BLaER1 (cell line): ENCODE measurements around the gene DENND4A.

ENCODE experiments used
- H3K27ac ChIP-seq: shearing (Covaris generic); formaldehyde crosslinking; 2 replicates; pipeline ENCODE4 v1.8.1; 2022
- H3K27me3 ChIP-seq: shearing (Covaris generic); formaldehyde crosslinking; 2 replicates; pipeline ENCODE4 v1.8.1; 2022
- H3K36me3 ChIP-seq: shearing (Covaris generic); formaldehyde crosslinking; 2 replicates; pipeline ENCODE4 v1.8.1; 2022
- H3K4me1 ChIP-seq: shearing (Covaris generic); formaldehyde crosslinking; 2 replicates; pipeline ENCODE4 v1.8.1; 2022
- H3K4me2 ChIP-seq: shearing (Covaris generic); formaldehyde crosslinking; 2 replicates; pipeline ENCODE4 v1.8.1; 2022
- H3K4me3 ChIP-seq: shearing (Covaris generic); formaldehyde crosslinking; 2 replicates; pipeline ENCODE4 v1.8.1; 2022
- H3K9ac ChIP-seq: shearing (Covaris generic); formaldehyde crosslinking; 2 replicates; pipeline ENCODE4 v1.8.1; 2022
- H3K9me3 ChIP-seq: shearing (Covaris generic); formaldehyde crosslinking; 2 replicates; pipeline ENCODE4 v1.8.1; 2022
- H4K20me1 ChIP-seq: shearing (Covaris generic); formaldehyde crosslinking; 2 replicates; pipeline ENCODE4 v1.8.1; 2022
- Cebpa-rat ChIP-seq: shearing (Covaris generic); IDR thresholded peaks from 2 replicates; pipeline ENCODE4 v1.8.1; 2022

Gene DENND4A

GRCh38 chr15:65792138-65792987 is at the start of gene DENND4A:
TSS of gene DENND4A (minus strand) at chr15:65792293. CDS start at chr15:65756450, 35,843 bp downstream.
- Histone ChIP-seq H3K4me2 (peak within 1 kb of the TSS; percentile 91), H3K27ac (peak within 1 kb of the TSS; percentile 82), H3K9me3 (no peaks in the 10 kb centered on the region), H3K9ac (peak within 1 kb of the TSS; percentile 89), H3K4me1 (peaks cover 52% of the 10 kb centered on the region), H4K20me1 (peaks cover 37% of the 10 kb centered on the region; the same call in 1 of the 2 replicates), H3K36me3 (no peaks in the 10 kb centered on the region), H3K27me3 (no peaks in the 10 kb centered on the region), H3K4me3 (peak within 1 kb of the TSS; percentile 89)
- TF ChIP-seq Cebpa-rat = no peak

GRCh38 chr15:65841121-65841930 is 49.2 kb upstream of the DENND4A start:
- H3K36me3 ChIP-seq = no peaks in the 10 kb centered on the region
- H3K9me3 ChIP-seq = no peaks in the 10 kb centered on the region
- H3K4me2 ChIP-seq = peak overlapping the region; percentile 41
- H3K4me1 ChIP-seq = peaks cover 19% of the 10 kb centered on the region
- no peaks in the 10 kb centered on the region for H3K27me3 ChIP-seq
- no peak overlapping the region for H3K27ac ChIP-seq
- no peaks in the 10 kb centered on the region for H4K20me1 ChIP-seq
- TF ChIP-seq Cebpa-rat = no peak
- H3K4me3 ChIP-seq = no peak overlapping the region
- H3K9ac ChIP-seq = no peak overlapping the region

GRCh38 chr15:65839985-65840384 is 47.9 kb upstream of the DENND4A start:
- H3K9ac ChIP-seq = no peak overlapping the region
- H3K4me3 ChIP-seq = no peak overlapping the region
- H3K27me3 ChIP-seq = no peaks in the 10 kb centered on the region
- no peaks in the 10 kb centered on the region for H3K36me3 ChIP-seq
- H3K27ac ChIP-seq = no peak overlapping the region
- no peaks in the 10 kb centered on the region for H3K9me3 ChIP-seq
- no peaks in the 10 kb centered on the region for H4K20me1 ChIP-seq
- H3K4me2 ChIP-seq = no peak overlapping the region
- H3K4me1 ChIP-seq = peaks cover 32% of the 10 kb centered on the region
- no peak for TF ChIP-seq Cebpa-rat

- no peak overlapping the region for H3K4me2 ChIP-seq
- H3K4me1 ChIP-seq = peaks cover 37% of the 10 kb centered on the region
- no peaks in the 10 kb centered on the region for H3K9me3 ChIP-seq
- H3K27me3 ChIP-seq = no peaks in the 10 kb centered on the region
- no peak for TF ChIP-seq Cebpa-rat
- H3K9ac ChIP-seq = no peak overlapping the region
- H3K4me3 ChIP-seq = no peak overlapping the region
- no peaks in the 10 kb centered on the region for H3K36me3 ChIP-seq
- H3K27ac ChIP-seq = no peak overlapping the region
- H4K20me1 ChIP-seq = no peaks in the 10 kb centered on the region
Observed at GRCh38 chr15:65839354-65839901, 47.3 kb upstream of the DENND4A start.

- no peak overlapping the region for H3K27ac ChIP-seq
- H3K4me1 ChIP-seq = peaks cover 56% of the 10 kb centered on the region
- TF ChIP-seq Cebpa-rat = no peak
- H3K4me3 ChIP-seq = no peak overlapping the region
- H3K4me2 ChIP-seq = 0 out of 2 replicates have a peak overlapping the region, but pooled peaks have one; percentile 32
- no peak overlapping the region for H3K9ac ChIP-seq
- no peaks in the 10 kb centered on the region for H3K27me3 ChIP-seq
- H3K9me3 ChIP-seq = no peaks in the 10 kb centered on the region
- H3K36me3 ChIP-seq = no peaks in the 10 kb centered on the region
- H4K20me1 ChIP-seq = peaks cover 13% of the 10 kb centered on the region
Observed at GRCh38 chr15:65837301-65838294, 45.5 kb upstream of the DENND4A start.

- Histone ChIP-seq H3K9me3 (no peaks in the 10 kb centered on the region), H4K20me1 (peaks cover 17% of the 10 kb centered on the region), H3K36me3 (no peaks in the 10 kb centered on the region), H3K9ac (no peak overlapping the region), H3K27me3 (no peaks in the 10 kb centered on the region), H3K4me1 (peaks cover 65% of the 10 kb centered on the region), H3K27ac (no peak overlapping the region), H3K4me3 (no peak overlapping the region), H3K4me2 (no peak overlapping the region)
- TF ChIP-seq Cebpa-rat = no peak
Observed at GRCh38 chr15:65836665-65837064, 44.6 kb upstream of the DENND4A start.

GRCh38 chr15:65835447-65835846 is 43.4 kb upstream of the DENND4A start:
- no peaks in the 10 kb centered on the region for H3K9me3 ChIP-seq
- H4K20me1 ChIP-seq = peaks cover 17% of the 10 kb centered on the region
- H3K27me3 ChIP-seq = no peaks in the 10 kb centered on the region
- H3K27ac ChIP-seq = no peak overlapping the region
- peaks cover 69% of the 10 kb centered on the region for H3K4me1 ChIP-seq
- TF ChIP-seq Cebpa-rat = no peak
- H3K4me2 ChIP-seq = peak overlapping the region; percentile 18; the same call in 1 of the 2 replicates
- no peak overlapping the region for H3K4me3 ChIP-seq
- no peak overlapping the region for H3K9ac ChIP-seq
- no peaks in the 10 kb centered on the region for H3K36me3 ChIP-seq

- no peak for TF ChIP-seq Cebpa-rat
- no peak overlapping the region for H3K9ac ChIP-seq
- no peak overlapping the region for H3K4me3 ChIP-seq
- no peaks in the 10 kb centered on the region for H3K36me3 ChIP-seq
- no peaks in the 10 kb centered on the region for H3K9me3 ChIP-seq
- peak overlapping the region; percentile 81 for H3K4me2 ChIP-seq
- no peaks in the 10 kb centered on the region for H3K27me3 ChIP-seq
- peaks cover 73% of the 10 kb centered on the region for H3K4me1 ChIP-seq
- peaks cover 17% of the 10 kb centered on the region for H4K20me1 ChIP-seq
- H3K27ac ChIP-seq = no peak overlapping the region
Observed at GRCh38 chr15:65834603-65835282, 42.6 kb upstream of the DENND4A start.
